ACHN (cell line): ENCODE data around the gene PRMT5.
"Not testable (repeated sequence)": the region's sequence is repeated elsewhere in the genome, so short reads cannot be mapped to it uniquely, and the experiment has no call there.

Source experiments
- DNase-seq: peaks from one replicate; pipeline ENCODE4 v3.0.0-alpha.2; 2015
- in situ Hi-C: cut with HindIII; loops from 2 replicates; pipeline ENCODE4 v1.10.0; 2017; ENCODE audit warnings: low sequenced_read_pairs, low pct_ligation_motif_present, low pct_unique_long_range_greater_than_20kb

The PRMT5 gene

GRCh38 chr14:22929104-22929960 lies at the start of gene PRMT5:
Gene PRMT5, minus strand, starts transcription at chr14:22929376. Its CDS starts 15 bp downstream, at chr14:22929361.
- in situ Hi-C loops: no loop called here
- DNase-seq: peak; percentile 98

GRCh38 chr14:22978487-22978837 lies 49.3 kb upstream of the PRMT5 start:
- no peak for DNase-seq
- in situ Hi-C loops: no loop called here

- in situ Hi-C loops: no loop called here
- DNase-seq: peak; percentile 90
Measured at GRCh38 chr14:22977684-22978486, 48.7 kb upstream of the PRMT5 start.

- DNase-seq: no peak
- in situ Hi-C loops: no loop called here
Measured at GRCh38 chr14:22977434-22977683, 48.2 kb upstream of the PRMT5 start.

- DNase-seq: peak; percentile 42
- in situ Hi-C loops: no loop called here
Measured at GRCh38 chr14:22976620-22977433, 47.7 kb upstream of the PRMT5 start.

GRCh38 chr14:22974530-22975313 lies 45.5 kb upstream of the PRMT5 start:
- DNase-seq: no peak
- in situ Hi-C loops: no loop called here

GRCh38 chr14:22973217-22974032 lies 44.2 kb upstream of the PRMT5 start:
- peak; percentile 60 for DNase-seq
- in situ Hi-C loops: no loop called here

- no peak for DNase-seq
- in situ Hi-C loops: no loop called here
Measured at GRCh38 chr14:22972313-22972930, 43.2 kb upstream of the PRMT5 start.

- DNase-seq: no peak
- in situ Hi-C loops: no loop called here
Measured at GRCh38 chr14:22971152-22971551, 42.0 kb upstream of the PRMT5 start.

- in situ Hi-C loops: no loop called here
- no peak for DNase-seq
Measured at GRCh38 chr14:22966783-22967269, 37.6 kb upstream of the PRMT5 start.

- in situ Hi-C loops: not testable (repeated sequence)
Measured at GRCh38 chr14:22965916-22966782, 37.0 kb upstream of the PRMT5 start.

GRCh38 chr14:22962061-22962676 lies 33.0 kb upstream of the PRMT5 start:
- no peak for DNase-seq
- in situ Hi-C loops: no loop called here

More at GRCh38 chr14:22965916-22966782, 37.0 kb upstream of the PRMT5 start:
- DNase-seq: not testable (repeated sequence)

GRCh38 chr14:22955702-22956569 lies 26.8 kb upstream of the PRMT5 start:
- in situ Hi-C loops: no loop called here
- no peak for DNase-seq

- in situ Hi-C loops: no loop called here
- no peak for DNase-seq
Measured at GRCh38 chr14:22952418-22952817, 23.2 kb upstream of the PRMT5 start.

- in situ Hi-C loops, DNase-seq: not testable (repeated sequence)
Measured at GRCh38 chr14:22951795-22952194, 22.6 kb upstream of the PRMT5 start.
